ENCODE data around the gene ARF3.

DNA sequence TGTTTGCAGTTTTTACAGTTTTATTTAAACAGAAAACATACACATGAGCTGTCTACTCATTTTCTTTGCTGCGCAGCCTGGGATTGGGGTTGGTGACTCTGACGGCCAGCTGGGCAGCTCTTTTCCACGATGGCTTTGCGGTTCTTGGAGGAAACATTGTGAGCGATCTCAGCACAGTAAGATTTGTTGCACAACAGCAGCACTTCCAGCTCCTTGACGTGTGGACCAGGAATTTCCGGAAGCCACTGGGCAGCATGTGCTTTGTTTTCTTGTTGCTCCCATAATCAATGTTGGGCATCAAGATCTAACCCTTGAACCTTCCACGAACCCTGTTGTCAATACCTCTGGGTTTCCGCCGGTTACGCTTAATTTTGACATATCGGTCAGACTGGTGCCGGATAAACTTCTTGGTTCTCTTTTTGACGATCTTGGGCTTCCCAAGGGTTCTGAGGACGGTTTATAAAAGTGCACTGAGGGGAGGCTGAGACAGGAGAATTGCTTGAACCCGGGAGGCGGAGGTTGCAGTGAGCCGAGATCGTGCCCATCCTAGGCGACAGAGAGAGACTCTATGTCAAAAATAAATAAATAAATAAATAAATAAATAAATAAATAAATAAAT lies 53.8 kb downstream of the ARF3 start:
- TF ChIP-seq CTCF (IDR thresholded peaks at IDR 0.05; ENCODE audit: low read depth, low read length, missing input control) (no peak), JUND (IDR thresholded peaks at IDR 0.05) (no peak)
